ENCODE results near the gene CDH13.

Gene CDH13

GRCh38 chr16:82979406-82980111 is 352.8 kb downstream of the CDH13 start:
- DNase-seq (ENCODE audit: low read depth in 1 of 2, low spot score in 1 of 2): no peak

DNA sequence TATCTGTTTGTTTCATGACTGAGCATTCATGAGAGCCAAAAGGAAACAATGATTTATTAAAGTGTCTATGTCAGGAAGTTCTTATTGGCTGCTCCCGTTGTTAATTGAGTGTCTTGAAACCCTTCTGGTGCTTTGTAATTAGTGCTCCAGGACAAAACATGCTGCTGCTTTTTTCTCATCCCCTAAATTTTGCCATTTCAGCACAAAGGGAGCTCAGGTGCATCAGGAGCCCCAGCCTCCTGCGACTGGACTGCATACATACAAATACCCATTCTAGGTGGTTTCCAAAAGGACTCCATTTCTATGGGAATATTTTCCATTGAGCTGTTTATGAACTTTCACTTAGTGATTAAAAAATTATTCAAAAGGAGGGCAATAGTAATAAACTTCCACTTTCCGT is 354.0 kb downstream of the CDH13 start:
- H3K27ac ChIP-seq (replicated peaks): no peak overlapping the region
- TF ChIP-seq POLR2AphosphoS5 (IDR thresholded peaks at IDR 0.05; ENCODE audit: low read depth): no peak
- TF ChIP-seq CTCF (IDR thresholded peaks at IDR 0.05; ENCODE audit: insufficient read depth, low read length): no peak
- TF ChIP-seq SPI1 (IDR thresholded peaks at IDR 0.05; ENCODE audit: borderline replicate concordance, low read depth): no peak
- TF ChIP-seq, protein P1, sequence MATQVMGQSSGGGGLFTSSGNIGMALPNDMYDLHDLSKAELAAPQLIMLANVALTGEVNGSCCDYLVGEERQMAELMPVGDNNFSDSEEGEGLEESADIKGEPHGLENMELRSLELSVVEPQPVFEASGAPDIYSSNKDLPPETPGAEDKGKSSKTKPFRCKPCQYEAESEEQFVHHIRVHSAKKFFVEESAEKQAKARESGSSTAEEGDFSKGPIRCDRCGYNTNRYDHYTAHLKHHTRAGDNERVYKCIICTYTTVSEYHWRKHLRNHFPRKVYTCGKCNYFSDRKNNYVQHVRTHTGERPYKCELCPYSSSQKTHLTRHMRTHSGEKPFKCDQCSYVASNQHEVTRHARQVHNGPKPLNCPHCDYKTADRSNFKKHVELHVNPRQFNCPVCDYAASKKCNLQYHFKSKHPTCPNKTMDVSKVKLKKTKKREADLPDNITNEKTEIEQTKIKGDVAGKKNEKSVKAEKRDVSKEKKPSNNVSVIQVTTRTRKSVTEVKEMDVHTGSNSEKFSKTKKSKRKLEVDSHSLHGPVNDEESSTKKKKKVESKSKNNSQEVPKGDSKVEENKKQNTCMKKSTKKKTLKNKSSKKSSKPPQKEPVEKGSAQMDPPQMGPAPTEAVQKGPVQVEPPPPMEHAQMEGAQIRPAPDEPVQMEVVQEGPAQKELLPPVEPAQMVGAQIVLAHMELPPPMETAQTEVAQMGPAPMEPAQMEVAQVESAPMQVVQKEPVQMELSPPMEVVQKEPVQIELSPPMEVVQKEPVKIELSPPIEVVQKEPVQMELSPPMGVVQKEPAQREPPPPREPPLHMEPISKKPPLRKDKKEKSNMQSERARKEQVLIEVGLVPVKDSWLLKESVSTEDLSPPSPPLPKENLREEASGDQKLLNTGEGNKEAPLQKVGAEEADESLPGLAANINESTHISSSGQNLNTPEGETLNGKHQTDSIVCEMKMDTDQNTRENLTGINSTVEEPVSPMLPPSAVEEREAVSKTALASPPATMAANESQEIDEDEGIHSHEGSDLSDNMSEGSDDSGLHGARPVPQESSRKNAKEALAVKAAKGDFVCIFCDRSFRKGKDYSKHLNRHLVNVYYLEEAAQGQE (IDR thresholded peaks at IDR 0.05; ENCODE audit: insufficient replicate concordance, low read depth): no peak
- TF ChIP-seq GABPA (IDR thresholded peaks at IDR 0.05; ENCODE audit: low read depth): no peak
- no peak for DNase-seq (ENCODE audit: low read depth in 1 of 2, low spot score in 1 of 2)
- H3K4me3 ChIP-seq (replicated peaks; ENCODE audit: insufficient read depth, low read length): no peak overlapping the region
- no peaks in the 10 kb centered on the region for H3K27me3 ChIP-seq (ENCODE audit: insufficient read depth, poor library complexity, severe bottlenecking)

More at GRCh38 chr16:82979406-82980111, 352.8 kb downstream of the CDH13 start:
- TF ChIP-seq SPI1 (IDR thresholded peaks at IDR 0.05; ENCODE audit: borderline replicate concordance, low read depth) (no peak), CTCF (IDR thresholded peaks at IDR 0.05; ENCODE audit: insufficient read depth, low read length) (no peak), POLR2AphosphoS5 (IDR thresholded peaks at IDR 0.05; ENCODE audit: low read depth) (no peak), GABPA (IDR thresholded peaks at IDR 0.05; ENCODE audit: low read depth) (no peak)
- TF ChIP-seq, protein P1 (IDR thresholded peaks at IDR 0.05; ENCODE audit: insufficient replicate concordance, low read depth): no peak
- H3K27me3 ChIP-seq (ENCODE audit: insufficient read depth, poor library complexity, severe bottlenecking): no peaks in the 10 kb centered on the region
- H3K27ac ChIP-seq (replicated peaks): no peak overlapping the region
- H3K4me3 ChIP-seq (replicated peaks; ENCODE audit: insufficient read depth, low read length): no peak overlapping the region

GRCh38 chr16:82987767-82988166 is 361.0 kb downstream of the CDH13 start:
- Histone ChIP-seq H3K27ac (replicated peaks) (no peak overlapping the region), H3K4me3 (replicated peaks; ENCODE audit: insufficient read depth, low read length) (no peak overlapping the region), H3K27me3 (ENCODE audit: insufficient read depth, poor library complexity, severe bottlenecking) (no peaks in the 10 kb centered on the region)
- no peak for DNase-seq (ENCODE audit: low read depth in 1 of 2, low spot score in 1 of 2)
- TF ChIP-seq CTCF (IDR thresholded peaks at IDR 0.05; ENCODE audit: insufficient read depth, low read length) (no peak), SPI1 (IDR thresholded peaks at IDR 0.05; ENCODE audit: borderline replicate concordance, low read depth) (no peak), GABPA (IDR thresholded peaks at IDR 0.05; ENCODE audit: low read depth) (no peak), POLR2AphosphoS5 (IDR thresholded peaks at IDR 0.05; ENCODE audit: low read depth) (no peak)
- TF ChIP-seq, protein P1 (IDR thresholded peaks at IDR 0.05; ENCODE audit: insufficient replicate concordance, low read depth): no peak
